Panc1 (cell line): Measurements from ENCODE around the gene ZDHHC8. TPM values are rescaled to one million over a fixed set of nuclear protein-coding genes. Genes with fewer than 3 reads are reported as not detected.

Experiments used
- ATAC-seq: fragments of 200-7000 bp; cut with Tn5 transposase; 2 replicates; pipeline ENCODE4 v1.9.1; 2020; ENCODE audit warnings: mild to moderate bottlenecking, moderate library complexity
- BruUV-seq: library from RNA; stranded (reverse); fragments of 400-500 nt; replicated peaks from 2 replicates; lab custom pipeline; 2021; lab: Mats Ljungman, UMichigan
- CTCF ChIA-PET: fragments of 300-600 bp; sonication (Branson Sonifier 250); formaldehyde crosslinking; loops from one replicate; lab custom pipeline; 2022; ENCODE audit warnings: antibody characterized with exemption; lab: Charles Lee
- POLR2A ChIA-PET: fragments of 300-600 bp; sonication (Branson Sonifier 250); formaldehyde crosslinking; loops from one replicate; lab custom pipeline; 2022; ENCODE audit warnings: antibody characterized with exemption; lab: Charles Lee
- DNase-seq: peaks from one replicate; pipeline ENCODE4 v3.0.0-alpha.2; 2010; ENCODE audit warnings: low read depth, low spot score
- H3K27ac ChIP-seq: 2 replicates; pipeline ENCODE4 v1.5.1; 2011; ENCODE audit warnings: mild to moderate bottlenecking, low read length, inconsistent platforms
- H3K27me3 ChIP-seq: fragments of 200-500 bp; sonication (Bioruptor generic); 2 replicates; pipeline ENCODE4 v1.6.0; 2014; ENCODE audit warnings: low read length, inconsistent platforms; ENCODE audit not compliant: control insufficient read depth, insufficient read depth
- H3K36me3 ChIP-seq: fragments of 200-500 bp; sonication (Bioruptor generic); 2 replicates; pipeline ENCODE4 v1.5.1; 2014; ENCODE audit warnings: inconsistent platforms, mild to moderate bottlenecking, low read length, moderate library complexity; ENCODE audit not compliant: control insufficient read depth, insufficient read depth
- H3K4me1 ChIP-seq: 2 replicates; pipeline ENCODE4 v1.5.1; 2011; ENCODE audit warnings: inconsistent platforms, mild to moderate bottlenecking, low read length, moderate library complexity; ENCODE audit not compliant: control insufficient read depth, insufficient read depth
- H3K4me3 ChIP-seq, 2 experiments: 2 replicates each; pipeline ENCODE4 v1.5.1; 2011 to 2012; ENCODE audit warnings: low read depth in 2 of 2, low read length in 2 of 2, mild to moderate bottlenecking in 2 of 2, inconsistent platforms in 1 of 2, moderate library complexity in 1 of 2
- H3K9me3 ChIP-seq: fragments of 200-500 bp; sonication (Bioruptor generic); 2 replicates; pipeline ENCODE4 v1.5.1; 2014; ENCODE audit warnings: low read depth, mild to moderate bottlenecking, inconsistent platforms, low read length, moderate library complexity; ENCODE audit not compliant: control insufficient read depth, insufficient read depth
- CTCF ChIP-seq: fragments of 450-650 bp; IDR thresholded peaks from 2 replicates; pipeline ENCODE4 v1.5.1; 2017; ENCODE audit warnings: mild to moderate bottlenecking
- POLR2AphosphoS5 ChIP-seq: IDR thresholded peaks from 2 replicates; pipeline ENCODE4 v1.6.1; 2012; ENCODE audit warnings: mild to moderate bottlenecking, low read depth, low read length, moderate library complexity
- REST ChIP-seq, 2 experiments: IDR thresholded peaks; 2 replicates each; pipeline ENCODE4 v1.6.1; 2011 to 2012; ENCODE audit warnings: low read depth in 2 of 2, control low read depth in 1 of 2, low read length in 1 of 2, mild to moderate bottlenecking in 1 of 2, moderate library complexity in 1 of 2; ENCODE audit not compliant: insufficient read depth in 1 of 2
- SIN3A ChIP-seq: IDR thresholded peaks from 2 replicates; pipeline ENCODE4 v1.6.1; 2012; ENCODE audit warnings: low read depth, mild to moderate bottlenecking, low read length, moderate library complexity, borderline replicate concordance; ENCODE audit not compliant: insufficient read depth
- TCF7L2 ChIP-seq: IDR thresholded peaks from 2 replicates; pipeline ENCODE4 v1.6.1; 2011; ENCODE audit warnings: mild to moderate bottlenecking, low read depth, low read length, inconsistent platforms
- in situ Hi-C: cut with HindIII; loops from 2 replicates; pipeline ENCODE4 v1.10.0; 2016; ENCODE audit warnings: low sequenced_read_pairs, low pct_unique_long_range_greater_than_20kb
- intact Hi-C: fragments of 100-400 bp; cut with micrococcal nuclease; formaldehyde crosslinking; loops from one replicate; pipeline ENCODE4 v1.10.0; 2022; ENCODE audit not compliant: unreplicated experiment
- total RNA-seq: library from RNA; stranded (reverse); gene quantifications from one replicate; pipeline ENCODE4 v1.2.1, GENCODE V29; 2021; ENCODE audit not compliant: unreplicated experiment

Gene ZDHHC8
- total RNA-seq, 1 experiment from 2014 or later = 79.0 TPM

- BruUV-seq = no TSS peak
- in situ Hi-C loops = no loop called here
- ChIA-PET CTCF (no interaction called here), POLR2A (no interaction called here)
- H3K36me3 ChIP-seq = no peaks in the 10 kb centered on the region
- H3K27me3 ChIP-seq = no peaks in the 10 kb centered on the region
- ATAC-seq = no peak
- intact Hi-C loops = no loop called here
- no peak for DNase-seq
- no peak for TF ChIP-seq TCF7L2
- TF ChIP-seq CTCF = no peak
- no peak for TF ChIP-seq SIN3A
- TF ChIP-seq POLR2AphosphoS5 = no peak
- TF ChIP-seq REST (IDR thresholded peaks at IDR 0.05; ENCODE audit: insufficient read depth in 1 of 2, low read depth in 2 of 2, low read length in 1 of 2) = no peak
- no peak overlapping the region for H3K4me3 ChIP-seq
- no peaks in the 10 kb centered on the region for H3K4me1 ChIP-seq
- H3K27ac ChIP-seq = no peak overlapping the region
- no peaks in the 10 kb centered on the region for H3K9me3 ChIP-seq
Observed at GRCh38 chr22:20145832-20146223, 14.2 kb downstream of the ZDHHC8 start.

- POLR2A ChIA-PET = no interaction called here
- H3K36me3 ChIP-seq = no peaks in the 10 kb centered on the region
- no TSS peak for BruUV-seq
- no peaks in the 10 kb centered on the region for H3K9me3 ChIP-seq
- in situ Hi-C loops = no loop called here
- no peak overlapping the region for H3K4me3 ChIP-seq
- CTCF ChIA-PET = no interaction called here
- no peak for ATAC-seq
- no peaks in the 10 kb centered on the region for H3K27me3 ChIP-seq
- H3K4me1 ChIP-seq = no peaks in the 10 kb centered on the region
- H3K27ac ChIP-seq = no peak overlapping the region
- no peak for DNase-seq
- intact Hi-C loops = no loop called here
- TF ChIP-seq CTCF (no peak), POLR2AphosphoS5 (no peak), TCF7L2 (no peak), REST (IDR thresholded peaks at IDR 0.05; ENCODE audit: insufficient read depth in 1 of 2, low read depth in 2 of 2, low read length in 1 of 2) (no peak), SIN3A (no peak)
Observed at GRCh38 chr22:20146777-20147176, 15.2 kb downstream of the ZDHHC8 start.
